ENCODE data around the gene FRMD1.

GRCh38 chr6:168080393-168081077 is 1.5 kb upstream of the FRMD1 start:
- TF ChIP-seq ZNF274 (IDR thresholded peaks at IDR 0.05; ENCODE audit: low read depth, low read length): no peak
- no peak for TF ChIP-seq YY1 (IDR thresholded peaks at IDR 0.05; ENCODE audit: insufficient read depth, insufficient read length)

All from NT2/D1 (cell line).